Activated CD8-positive, alpha-beta memory T cell treated with anti-CD3 and anti-CD28 coated beads, Interleukin-2, amount 50 U/mL, for 4 hours (primary cell): Measurements from ENCODE around the gene TOR1A.

Experiments used
- DNase-seq: peaks from one replicate; pipeline ENCODE4 v3.0.0-alpha.2; 2020

The TOR1A gene

GRCh38 chr9:129823935-129824601 lies at the start of gene TOR1A:
Gene TOR1A, minus strand, starts transcription at chr9:129824136. Its CDS starts 51 bp downstream, at chr9:129824085.
- peak; percentile 91 for DNase-seq

GRCh38 chr9:129871046-129871445 lies 47.1 kb upstream of the TOR1A start:
- no peak for DNase-seq

- no peak for DNase-seq
Observed at GRCh38 chr9:129869585-129870501, 45.9 kb upstream of the TOR1A start.

GRCh38 chr9:129868872-129869486 lies 45.0 kb upstream of the TOR1A start:
- DNase-seq: peak; percentile 86

- DNase-seq: no peak
Observed at GRCh38 chr9:129868023-129868871, 44.3 kb upstream of the TOR1A start.

- no peak for DNase-seq
Observed at GRCh38 chr9:129867136-129868022, 43.4 kb upstream of the TOR1A start.

- DNase-seq: peak; percentile 59
Observed at GRCh38 chr9:129866394-129867135, 42.6 kb upstream of the TOR1A start.

GRCh38 chr9:129865668-129866320 lies 41.9 kb upstream of the TOR1A start:
- DNase-seq: no peak

- DNase-seq: no peak
Observed at GRCh38 chr9:129864991-129865647, 41.2 kb upstream of the TOR1A start.

- peak; percentile 62 for DNase-seq
Observed at GRCh38 chr9:129863059-129863690, 39.2 kb upstream of the TOR1A start.

- no peak for DNase-seq
Observed at GRCh38 chr9:129861447-129861827, 37.5 kb upstream of the TOR1A start.

GRCh38 chr9:129860653-129861446 lies 36.9 kb upstream of the TOR1A start:
- no peak for DNase-seq

GRCh38 chr9:129858167-129858962 lies 34.4 kb upstream of the TOR1A start:
- DNase-seq: no peak

- no peak for DNase-seq
Observed at GRCh38 chr9:129857207-129857606, 33.3 kb upstream of the TOR1A start.

GRCh38 chr9:129854588-129855110 lies 30.7 kb upstream of the TOR1A start:
- no peak for DNase-seq

GRCh38 chr9:129853614-129854013 lies 29.7 kb upstream of the TOR1A start:
- no peak for DNase-seq

GRCh38 chr9:129852579-129852978 lies 28.6 kb upstream of the TOR1A start:
- no peak for DNase-seq
